SU-DHL-6 (cell line): ENCODE data around the gene NLGN1.

ENCODE experiments used
- H2AFZ ChIP-seq: fragments of 200-600 bp; sonication (generic); 2 replicates; pipeline ENCODE4 v1.6.1; 2014; ENCODE audit warnings: low read depth, mild to moderate bottlenecking, moderate library complexity, mixed read lengths, antibody characterized with exemption, low read length; ENCODE audit not compliant: severe bottlenecking
- H3F3A ChIP-seq: fragments of 200-600 bp; shearing (Covaris generic); 2 replicates; pipeline ENCODE4 v1.6.0; 2016; ENCODE audit warnings: antibody characterized with exemption, mild to moderate bottlenecking; ENCODE audit not compliant: insufficient read depth
- H3K27ac ChIP-seq: fragments of 200-600 bp; sonication (generic); 2 replicates; pipeline ENCODE4 v1.5.1; 2016; ENCODE audit warnings: low read depth, mild to moderate bottlenecking, low read length, moderate library complexity, mixed read lengths
- H3K27me3 ChIP-seq: fragments of 200-600 bp; sonication (generic), shearing (Covaris generic); 2 replicates; pipeline ENCODE4 v1.6.0; 2014; ENCODE audit warnings: mild to moderate bottlenecking, low read length
- H3K36me3 ChIP-seq: fragments of 200-600 bp; sonication (generic); 2 replicates; pipeline ENCODE4 v1.6.1; 2014; ENCODE audit warnings: mild to moderate bottlenecking, low read length, mixed read lengths
- H3K4me2 ChIP-seq: fragments of 300-600, 200-600 bp; shearing (Covaris generic), sonication (generic); 2 replicates; pipeline ENCODE4 v1.6.0; 2014; ENCODE audit warnings: low read length, low read depth, mild to moderate bottlenecking; ENCODE audit not compliant: poor library complexity, severe bottlenecking
- H3K4me3 ChIP-seq: fragments of 200-600 bp; sonication (generic); 2 replicates; pipeline ENCODE4 v1.5.1; 2014; ENCODE audit warnings: antibody characterized with exemption, low read length, mild to moderate bottlenecking, mixed read lengths; ENCODE audit not compliant: insufficient read depth, poor library complexity, severe bottlenecking
- H3K79me2 ChIP-seq: fragments of 200-600 bp; sonication (generic); 2 replicates; pipeline ENCODE4 v1.6.1; 2014; ENCODE audit warnings: mild to moderate bottlenecking, low read length, moderate library complexity; ENCODE audit not compliant: insufficient read depth
- H3K9ac ChIP-seq: fragments of 200-600 bp; sonication (generic); 2 replicates; pipeline ENCODE4 v1.7.0; 2014; ENCODE audit warnings: mild to moderate bottlenecking, low read length
- H3K9me2 ChIP-seq: fragments of 200-600 bp; sonication (generic); replicated peaks from 2 replicates; pipeline ENCODE4 v1.6.1; 2014; ENCODE audit warnings: low read length; ENCODE audit not compliant: insufficient read depth
- H3K9me3 ChIP-seq: fragments of 200-600 bp; sonication (generic); 2 replicates; pipeline ENCODE4 v1.6.1; 2014; ENCODE audit warnings: low read length, mixed read lengths; ENCODE audit not compliant: insufficient read depth
- H4K20me1 ChIP-seq: fragments of 200-600 bp; sonication (generic); 2 replicates; pipeline ENCODE4 v1.6.1; 2014; ENCODE audit warnings: low read depth, mild to moderate bottlenecking, antibody characterized with exemption, low read length, moderate library complexity, mixed read lengths
- EZH2phosphoT487 ChIP-seq: fragments of 200-600 bp; sonication (generic), shearing (Covaris generic); conservative IDR thresholded peaks from 2 replicates; pipeline ENCODE4 v1.6.1; 2018; ENCODE audit warnings: mild to moderate bottlenecking, antibody characterized with exemption, low read length, moderate library complexity, mixed read lengths
- TF ChIP-seq, protein P1 (sequence below): fragments of 200-600 bp; sonication (generic); IDR thresholded peaks from one replicate; pipeline ENCODE4 v1.5.1; 2017; ENCODE audit warnings: antibody characterized with exemption, mild to moderate bottlenecking, low read length, moderate library complexity; ENCODE audit not compliant: insufficient read depth, poor library complexity, severe bottlenecking

Gene NLGN1

GRCh38 chr3:174268586-174268985 is 871.0 kb downstream of the NLGN1 start:
- Histone ChIP-seq H3F3A (no peaks in the 10 kb centered on the region), H3K9ac (no peak overlapping the region), H2AFZ (no peak overlapping the region), H3K9me3 (no peaks in the 10 kb centered on the region), H3K27ac (no peak overlapping the region), H3K9me2 (no peaks in the 10 kb centered on the region), H3K4me2 (no peak overlapping the region), H4K20me1 (no peaks in the 10 kb centered on the region), H3K36me3 (no peaks in the 10 kb centered on the region), H3K27me3 (no peaks in the 10 kb centered on the region), H3K79me2 (no peaks in the 10 kb centered on the region), H3K4me3 (no peak overlapping the region)
- no peak for TF ChIP-seq EZH2phosphoT487
- TF ChIP-seq, protein P1, sequence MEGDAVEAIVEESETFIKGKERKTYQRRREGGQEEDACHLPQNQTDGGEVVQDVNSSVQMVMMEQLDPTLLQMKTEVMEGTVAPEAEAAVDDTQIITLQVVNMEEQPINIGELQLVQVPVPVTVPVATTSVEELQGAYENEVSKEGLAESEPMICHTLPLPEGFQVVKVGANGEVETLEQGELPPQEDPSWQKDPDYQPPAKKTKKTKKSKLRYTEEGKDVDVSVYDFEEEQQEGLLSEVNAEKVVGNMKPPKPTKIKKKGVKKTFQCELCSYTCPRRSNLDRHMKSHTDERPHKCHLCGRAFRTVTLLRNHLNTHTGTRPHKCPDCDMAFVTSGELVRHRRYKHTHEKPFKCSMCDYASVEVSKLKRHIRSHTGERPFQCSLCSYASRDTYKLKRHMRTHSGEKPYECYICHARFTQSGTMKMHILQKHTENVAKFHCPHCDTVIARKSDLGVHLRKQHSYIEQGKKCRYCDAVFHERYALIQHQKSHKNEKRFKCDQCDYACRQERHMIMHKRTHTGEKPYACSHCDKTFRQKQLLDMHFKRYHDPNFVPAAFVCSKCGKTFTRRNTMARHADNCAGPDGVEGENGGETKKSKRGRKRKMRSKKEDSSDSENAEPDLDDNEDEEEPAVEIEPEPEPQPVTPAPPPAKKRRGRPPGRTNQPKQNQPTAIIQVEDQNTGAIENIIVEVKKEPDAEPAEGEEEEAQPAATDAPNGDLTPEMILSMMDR, result no peak

- Histone ChIP-seq H3K4me3 (no peak overlapping the region), H3K9ac (no peak overlapping the region), H4K20me1 (no peaks in the 10 kb centered on the region), H3K79me2 (no peaks in the 10 kb centered on the region), H3K4me2 (no peak overlapping the region), H2AFZ (no peak overlapping the region), H3K27me3 (no peaks in the 10 kb centered on the region), H3K36me3 (no peaks in the 10 kb centered on the region), H3K9me3 (no peaks in the 10 kb centered on the region), H3K9me2 (no peaks in the 10 kb centered on the region), H3K27ac (no peak overlapping the region), H3F3A (no peaks in the 10 kb centered on the region)
- TF ChIP-seq, protein P1, result no peak
- no peak for TF ChIP-seq EZH2phosphoT487
These were observed 873.3 kb downstream of the NLGN1 start for GRCh38 chr3:174270841-174271240.

GRCh38 chr3:174275336-174275735 is 877.8 kb downstream of the NLGN1 start:
- no peak for TF ChIP-seq EZH2phosphoT487
- TF ChIP-seq, protein P1, result no peak
- Histone ChIP-seq H3K36me3 (no peaks in the 10 kb centered on the region), H2AFZ (no peak overlapping the region), H3K9ac (no peak overlapping the region), H3F3A (no peaks in the 10 kb centered on the region), H3K27ac (no peak overlapping the region), H3K9me3 (no peaks in the 10 kb centered on the region), H3K79me2 (no peaks in the 10 kb centered on the region), H4K20me1 (no peaks in the 10 kb centered on the region), H3K4me2 (no peak overlapping the region), H3K4me3 (no peak overlapping the region), H3K27me3 (no peaks in the 10 kb centered on the region), H3K9me2 (no peaks in the 10 kb centered on the region)
